Liver (tissue), 2 donors: Measurements from ENCODE around the gene OCA2.

Source experiments
- YY1 ChIP-seq: IDR thresholded peaks from 2 replicates; pipeline ENCODE4 v1.6.1; 2016; ENCODE audit warnings: antibody characterized with exemption, mild to moderate bottlenecking
- TF ChIP-seq, protein P1 (sequence below): fragments of 150-350 bp; IDR thresholded peaks from 2 replicates; pipeline ENCODE4 v1.5.1; 2017; ENCODE audit warnings: improper control_type of control experiment, low read depth, low read length; ENCODE audit not compliant: missing input control
- TF ChIP-seq, protein P2 (sequence below): IDR thresholded peaks from 2 replicates; pipeline ENCODE4 v1.6.1; 2016; ENCODE audit warnings: antibody characterized with exemption, mild to moderate bottlenecking
- donor health status: healthy.

DNA sequence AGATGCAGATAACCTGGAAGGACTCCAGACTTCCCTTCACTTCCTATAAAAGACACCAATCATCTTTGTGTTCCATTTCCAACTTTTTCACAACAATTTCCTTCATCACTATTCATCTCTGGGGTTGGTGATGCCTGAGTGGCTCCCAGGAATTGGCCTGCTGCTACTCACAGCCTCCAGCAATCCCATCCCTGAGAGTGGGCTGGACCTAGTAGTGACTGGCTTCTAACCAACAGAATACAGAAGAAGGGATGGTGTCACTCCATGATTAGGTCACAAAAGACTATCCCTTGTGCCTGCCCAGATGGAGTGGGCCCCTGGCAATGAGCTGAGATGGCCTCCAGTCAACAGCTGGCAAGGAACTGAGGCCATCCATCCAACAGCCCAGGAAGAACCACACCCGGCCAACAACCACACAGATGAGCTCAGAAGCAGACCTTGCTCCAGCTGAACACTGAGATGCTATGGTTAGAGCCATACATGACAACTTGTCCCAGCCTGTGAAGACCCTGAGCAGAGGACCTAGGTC, 20.9 kb downstream of the OCA2 start:
- no peak for TF ChIP-seq YY1
- TF ChIP-seq, protein P1, sequence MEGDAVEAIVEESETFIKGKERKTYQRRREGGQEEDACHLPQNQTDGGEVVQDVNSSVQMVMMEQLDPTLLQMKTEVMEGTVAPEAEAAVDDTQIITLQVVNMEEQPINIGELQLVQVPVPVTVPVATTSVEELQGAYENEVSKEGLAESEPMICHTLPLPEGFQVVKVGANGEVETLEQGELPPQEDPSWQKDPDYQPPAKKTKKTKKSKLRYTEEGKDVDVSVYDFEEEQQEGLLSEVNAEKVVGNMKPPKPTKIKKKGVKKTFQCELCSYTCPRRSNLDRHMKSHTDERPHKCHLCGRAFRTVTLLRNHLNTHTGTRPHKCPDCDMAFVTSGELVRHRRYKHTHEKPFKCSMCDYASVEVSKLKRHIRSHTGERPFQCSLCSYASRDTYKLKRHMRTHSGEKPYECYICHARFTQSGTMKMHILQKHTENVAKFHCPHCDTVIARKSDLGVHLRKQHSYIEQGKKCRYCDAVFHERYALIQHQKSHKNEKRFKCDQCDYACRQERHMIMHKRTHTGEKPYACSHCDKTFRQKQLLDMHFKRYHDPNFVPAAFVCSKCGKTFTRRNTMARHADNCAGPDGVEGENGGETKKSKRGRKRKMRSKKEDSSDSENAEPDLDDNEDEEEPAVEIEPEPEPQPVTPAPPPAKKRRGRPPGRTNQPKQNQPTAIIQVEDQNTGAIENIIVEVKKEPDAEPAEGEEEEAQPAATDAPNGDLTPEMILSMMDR, result no peak
- TF ChIP-seq, protein P2, sequence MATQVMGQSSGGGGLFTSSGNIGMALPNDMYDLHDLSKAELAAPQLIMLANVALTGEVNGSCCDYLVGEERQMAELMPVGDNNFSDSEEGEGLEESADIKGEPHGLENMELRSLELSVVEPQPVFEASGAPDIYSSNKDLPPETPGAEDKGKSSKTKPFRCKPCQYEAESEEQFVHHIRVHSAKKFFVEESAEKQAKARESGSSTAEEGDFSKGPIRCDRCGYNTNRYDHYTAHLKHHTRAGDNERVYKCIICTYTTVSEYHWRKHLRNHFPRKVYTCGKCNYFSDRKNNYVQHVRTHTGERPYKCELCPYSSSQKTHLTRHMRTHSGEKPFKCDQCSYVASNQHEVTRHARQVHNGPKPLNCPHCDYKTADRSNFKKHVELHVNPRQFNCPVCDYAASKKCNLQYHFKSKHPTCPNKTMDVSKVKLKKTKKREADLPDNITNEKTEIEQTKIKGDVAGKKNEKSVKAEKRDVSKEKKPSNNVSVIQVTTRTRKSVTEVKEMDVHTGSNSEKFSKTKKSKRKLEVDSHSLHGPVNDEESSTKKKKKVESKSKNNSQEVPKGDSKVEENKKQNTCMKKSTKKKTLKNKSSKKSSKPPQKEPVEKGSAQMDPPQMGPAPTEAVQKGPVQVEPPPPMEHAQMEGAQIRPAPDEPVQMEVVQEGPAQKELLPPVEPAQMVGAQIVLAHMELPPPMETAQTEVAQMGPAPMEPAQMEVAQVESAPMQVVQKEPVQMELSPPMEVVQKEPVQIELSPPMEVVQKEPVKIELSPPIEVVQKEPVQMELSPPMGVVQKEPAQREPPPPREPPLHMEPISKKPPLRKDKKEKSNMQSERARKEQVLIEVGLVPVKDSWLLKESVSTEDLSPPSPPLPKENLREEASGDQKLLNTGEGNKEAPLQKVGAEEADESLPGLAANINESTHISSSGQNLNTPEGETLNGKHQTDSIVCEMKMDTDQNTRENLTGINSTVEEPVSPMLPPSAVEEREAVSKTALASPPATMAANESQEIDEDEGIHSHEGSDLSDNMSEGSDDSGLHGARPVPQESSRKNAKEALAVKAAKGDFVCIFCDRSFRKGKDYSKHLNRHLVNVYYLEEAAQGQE, result no peak
